Measurements from ENCODE around the gene SMPD3. TPM values are rescaled to one million over a fixed set of nuclear protein-coding genes. Genes with fewer than 3 reads are reported as not detected.

SMPD3 gene
- total RNA-seq, 1 donor = 0.86 TPM

DNA sequence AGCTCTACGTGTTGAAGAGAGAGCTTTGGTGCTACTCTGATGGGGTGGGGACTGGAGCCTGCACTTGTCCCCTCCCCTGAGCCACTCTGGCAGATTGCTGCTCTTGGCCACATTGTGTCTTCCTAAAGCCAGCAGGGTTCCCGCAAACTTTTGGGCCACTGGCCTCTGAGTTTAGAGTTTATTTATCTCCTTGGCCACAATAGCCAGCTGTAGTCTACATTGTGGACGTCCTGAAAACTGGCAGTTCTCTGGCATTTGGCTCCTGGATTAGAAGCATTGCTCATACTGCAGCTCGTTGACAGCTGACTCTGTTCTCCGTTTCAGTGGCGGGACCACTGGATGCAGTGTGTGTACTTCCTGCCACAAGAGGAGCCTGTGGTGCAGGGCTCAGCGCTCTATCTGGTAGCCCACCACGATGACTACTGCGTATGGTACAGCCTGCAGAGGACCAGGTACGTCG, 102.9 kb downstream of the SMPD3 start:
- H3K4me3 ChIP-seq (ENCODE audit: low read depth, low read length) = no peak overlapping the region
- TF ChIP-seq, protein P1, sequence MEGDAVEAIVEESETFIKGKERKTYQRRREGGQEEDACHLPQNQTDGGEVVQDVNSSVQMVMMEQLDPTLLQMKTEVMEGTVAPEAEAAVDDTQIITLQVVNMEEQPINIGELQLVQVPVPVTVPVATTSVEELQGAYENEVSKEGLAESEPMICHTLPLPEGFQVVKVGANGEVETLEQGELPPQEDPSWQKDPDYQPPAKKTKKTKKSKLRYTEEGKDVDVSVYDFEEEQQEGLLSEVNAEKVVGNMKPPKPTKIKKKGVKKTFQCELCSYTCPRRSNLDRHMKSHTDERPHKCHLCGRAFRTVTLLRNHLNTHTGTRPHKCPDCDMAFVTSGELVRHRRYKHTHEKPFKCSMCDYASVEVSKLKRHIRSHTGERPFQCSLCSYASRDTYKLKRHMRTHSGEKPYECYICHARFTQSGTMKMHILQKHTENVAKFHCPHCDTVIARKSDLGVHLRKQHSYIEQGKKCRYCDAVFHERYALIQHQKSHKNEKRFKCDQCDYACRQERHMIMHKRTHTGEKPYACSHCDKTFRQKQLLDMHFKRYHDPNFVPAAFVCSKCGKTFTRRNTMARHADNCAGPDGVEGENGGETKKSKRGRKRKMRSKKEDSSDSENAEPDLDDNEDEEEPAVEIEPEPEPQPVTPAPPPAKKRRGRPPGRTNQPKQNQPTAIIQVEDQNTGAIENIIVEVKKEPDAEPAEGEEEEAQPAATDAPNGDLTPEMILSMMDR (IDR thresholded peaks at IDR 0.05; ENCODE audit: insufficient read depth, low read depth, low read length) = no peak
- no peak for DNase-seq (ENCODE audit: low read depth)

DNA sequence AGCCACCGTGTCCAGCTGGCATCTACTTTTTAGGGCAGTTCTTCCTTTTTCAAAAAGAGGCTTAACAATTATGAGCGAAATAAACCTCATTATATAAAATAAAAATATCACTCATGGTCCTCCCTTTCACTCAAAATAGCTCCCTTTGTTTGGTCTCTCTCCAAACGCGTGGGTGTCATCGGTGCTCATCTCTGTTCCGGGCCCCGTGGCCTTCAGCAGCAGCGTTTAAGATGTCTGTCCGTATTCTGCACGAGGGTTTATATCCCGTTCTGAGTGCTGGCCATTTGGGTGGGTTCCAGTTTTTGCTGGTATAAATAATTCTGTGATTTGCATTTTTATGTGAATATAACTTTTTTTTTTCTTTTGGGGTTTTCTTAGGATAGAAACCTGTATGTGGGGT, 104.1 kb downstream of the SMPD3 start:
- no peak overlapping the region for H3K4me3 ChIP-seq (ENCODE audit: low read depth, low read length)
- DNase-seq (ENCODE audit: low read depth) = no peak
- TF ChIP-seq, protein P1 (IDR thresholded peaks at IDR 0.05; ENCODE audit: insufficient read depth, low read depth, low read length) = no peak

DNA sequence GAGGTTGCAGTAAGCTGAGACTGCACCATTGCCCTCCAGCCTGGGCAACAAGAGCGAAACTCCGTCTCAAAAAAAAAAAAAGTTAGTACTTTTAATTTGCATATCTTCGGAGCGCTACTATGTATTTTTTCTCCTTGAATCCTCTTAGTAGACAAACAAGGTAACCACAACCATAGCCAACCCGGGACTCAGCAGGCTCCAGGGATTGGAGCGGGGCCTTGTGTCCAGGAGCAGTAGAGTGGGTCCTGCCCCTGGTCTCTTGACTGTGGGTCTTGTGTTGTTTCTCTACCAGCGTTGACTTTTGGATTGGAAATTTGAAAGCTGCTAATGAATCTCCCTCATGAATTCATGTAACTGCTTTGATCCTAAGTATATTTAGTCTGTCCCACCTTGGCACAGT, 105.2 kb downstream of the SMPD3 start:
- TF ChIP-seq, protein P1 (IDR thresholded peaks at IDR 0.05; ENCODE audit: insufficient read depth, low read depth, low read length) = no peak
- no peak for DNase-seq (ENCODE audit: low read depth)
- H3K4me3 ChIP-seq (ENCODE audit: low read depth, low read length) = no peak overlapping the region

DNA sequence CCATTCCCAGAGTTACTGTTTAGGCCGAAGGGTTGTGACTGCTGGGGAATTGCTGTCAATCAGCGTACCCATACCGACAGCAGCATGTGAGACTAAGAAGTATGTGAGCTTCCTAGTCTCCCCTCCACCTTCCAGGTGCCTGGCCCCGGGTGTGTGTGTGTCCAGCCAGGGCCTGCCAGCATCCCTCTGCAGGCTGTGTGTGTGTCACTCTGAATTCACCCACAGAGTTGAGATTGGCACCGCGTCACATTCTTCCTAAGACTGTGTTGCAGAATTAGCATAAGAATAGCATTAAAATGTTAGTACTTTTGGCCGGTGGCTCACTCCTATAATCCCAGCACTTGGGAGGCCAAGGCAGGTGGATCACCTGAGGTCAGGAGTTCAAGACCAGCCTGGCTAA, 105.7 kb downstream of the SMPD3 start:
- TF ChIP-seq, protein P1 (IDR thresholded peaks at IDR 0.05; ENCODE audit: insufficient read depth, low read depth, low read length) = no peak
- H3K4me3 ChIP-seq (ENCODE audit: low read depth, low read length) = no peak overlapping the region
- DNase-seq (ENCODE audit: low read depth) = no peak

DNA sequence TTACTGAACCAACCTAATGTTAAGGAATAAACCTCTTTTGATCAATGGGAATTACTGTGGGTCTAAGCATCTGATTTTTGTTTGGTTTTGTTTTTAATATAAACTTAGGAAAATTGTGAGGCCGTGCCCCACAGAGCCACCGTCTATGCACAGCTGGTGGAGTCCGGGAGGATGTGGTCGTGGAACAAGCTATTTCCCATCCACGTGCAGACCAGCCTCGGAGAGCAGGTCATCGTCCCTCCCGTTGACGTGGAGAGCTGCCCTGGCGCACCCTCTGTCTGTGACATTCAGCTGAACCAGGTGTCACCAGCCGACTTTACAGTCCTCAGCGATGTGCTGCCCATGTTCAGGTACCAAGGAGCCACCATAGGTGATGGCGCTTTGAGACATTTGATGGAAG, 109.1 kb downstream of the SMPD3 start:
- TF ChIP-seq, protein P1 (IDR thresholded peaks at IDR 0.05; ENCODE audit: insufficient read depth, low read depth, low read length) = no peak
- H3K4me3 ChIP-seq (ENCODE audit: low read depth, low read length) = no peak overlapping the region
- DNase-seq (ENCODE audit: low read depth) = no peak

DNA sequence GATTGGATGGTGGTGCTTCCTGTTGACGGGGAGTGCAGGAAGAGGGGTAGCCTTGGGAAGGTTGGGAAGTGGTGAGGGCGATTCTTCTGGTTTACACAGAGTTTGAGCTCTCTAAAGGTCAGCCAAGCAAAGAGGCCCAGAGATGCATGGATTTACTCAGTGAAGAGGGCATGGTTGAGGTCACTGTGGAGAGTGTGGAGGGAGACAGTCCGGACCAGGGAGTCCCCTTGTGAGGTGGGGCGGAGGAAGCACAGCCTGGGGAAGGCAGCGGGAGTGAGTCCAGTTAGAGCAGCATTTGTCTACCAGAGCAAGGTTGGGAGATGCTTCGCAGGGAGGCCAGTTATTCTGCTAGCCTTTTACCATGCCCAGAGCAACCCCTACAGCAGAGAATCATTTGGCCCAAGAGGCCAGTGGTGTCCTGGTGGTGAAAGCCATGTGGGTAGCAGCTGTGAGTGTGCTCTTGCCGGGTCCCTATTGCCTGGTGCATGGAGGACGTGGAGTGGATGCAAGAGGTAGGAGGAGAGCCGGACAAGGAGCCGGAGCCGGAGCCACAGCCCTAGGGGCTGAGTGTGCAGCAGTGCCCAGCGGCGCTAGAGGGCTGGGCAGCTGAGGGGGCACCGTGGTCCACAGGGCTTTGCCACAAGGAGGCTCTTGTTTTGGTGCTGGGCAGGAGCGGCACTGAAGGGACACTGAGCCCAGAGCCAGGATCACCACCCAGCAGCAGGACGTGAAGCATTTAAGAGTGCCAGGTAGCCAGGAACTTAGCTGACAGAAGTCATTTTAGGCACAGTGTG, 109.8 kb downstream of the SMPD3 start:
- no peak for DNase-seq (ENCODE audit: low read depth)
- no peak overlapping the region for H3K4me3 ChIP-seq (ENCODE audit: low read depth, low read length)
- TF ChIP-seq, protein P1 (IDR thresholded peaks at IDR 0.05; ENCODE audit: insufficient read depth, low read depth, low read length) = no peak
